Measurements from ENCODE around the gene ITPK1. TPM values are rescaled to one million over a fixed set of nuclear protein-coding genes. Genes with fewer than 3 reads are reported as not detected.

ITPK1 gene
- total and polyA plus RNA-seq, 10 of the 15 experiments (the other 5 are each of a cell fraction or from before 2014, with no cell fraction given), result 1.3 to 73.2 (median 27.0) TPM

DNA sequence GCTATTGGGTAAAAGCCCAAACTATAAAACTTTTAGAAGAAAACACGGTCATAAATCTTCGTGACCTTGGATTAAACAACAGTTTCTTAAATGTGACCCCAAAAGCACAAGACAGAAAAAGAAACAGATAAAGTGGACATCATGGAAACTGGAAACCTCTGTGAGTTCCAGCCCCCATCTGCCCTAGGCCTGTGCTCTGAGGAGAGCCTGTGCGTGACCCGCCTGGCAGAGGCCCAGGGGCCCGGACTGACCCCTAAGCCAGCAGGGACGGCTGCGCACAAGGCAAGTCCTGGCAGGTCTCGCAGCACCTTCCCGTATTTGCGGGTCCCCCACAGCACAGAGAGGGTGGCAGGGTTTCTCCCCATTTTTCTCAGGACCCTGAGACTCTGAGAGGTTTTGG is 116.8 kb downstream of the ITPK1 start:
- H3K4me2 ChIP-seq (ENCODE audit: control insufficient read depth, insufficient read depth), result no peak overlapping the region
- no peak overlapping the region for H2AFZ ChIP-seq (ENCODE audit: control insufficient read depth, low read depth, low read length)
- no peaks in the 10 kb centered on the region for H3K27me3 ChIP-seq (replicated peaks in 1 of 2; ENCODE audit: control insufficient read depth in 2 of 2, insufficient read depth in 2 of 2, low read length in 1 of 2)
- WGBS (ENCODE audit: insufficient coverage, insufficient replicate concordance, low lambda C conversion rate, missing lambda C conversion rate), result 93% methylated on average over 10 of the region's 10 CpGs
- POLR2A ChIA-PET, result no interaction called here
- H3K9ac ChIP-seq (ENCODE audit: control insufficient read depth, insufficient read depth, low read length), result no peak overlapping the region
- CTCF ChIA-PET, result interaction anchor here (0.6 kb wide), 1 partner anchor 1585 kb away, joined by 3 read pairs; no protein-coding TSS in a partner anchor
- H3K4me1 ChIP-seq (ENCODE audit: control insufficient read depth, insufficient read depth, low read length), result no peaks in the 10 kb centered on the region
- intact Hi-C loops (cut with micrococcal nuclease; ENCODE audit: unreplicated experiment) (no loop called here), in situ Hi-C loops (cut with MboI) (no loop called here)
- no peak overlapping the region for H3K27ac ChIP-seq (ENCODE audit: control insufficient read depth, insufficient read depth)
- peaks cover 2 to 12% of the 10 kb centered on the region in 2 experiments; a peak in 3 of 4 replicates for H3K36me3 ChIP-seq (ENCODE audit: control insufficient read depth in 2 of 2, insufficient read depth in 2 of 2, low read length in 1 of 2)
- H3K4me3 ChIP-seq, result no peak overlapping the region
- no peaks in the 10 kb centered on the region for H3K9me3 ChIP-seq (replicated peaks; ENCODE audit: control insufficient read depth, insufficient read depth, low read length)
- H4K20me1 ChIP-seq (ENCODE audit: control insufficient read depth, insufficient read depth), result no peaks in the 10 kb centered on the region
- FAIRE-seq, result no peak
- RAD21 ChIA-PET (ENCODE audit: unreplicated experiment), result no interaction called here
- no peak for DNase-seq (ENCODE audit: low read depth, low spot score)
- no peaks in the 10 kb centered on the region for H3K79me2 ChIP-seq (ENCODE audit: control insufficient read depth, insufficient read depth, low read length)
- SMC1A ChIA-PET (ENCODE audit: uncharacterized antibody, unreplicated experiment), result no interaction called here
- no peak for ATAC-seq
- BruUV-seq (replicated peaks), result no TSS peak
- TF ChIP-seq EED (IDR thresholded peaks at IDR 0.05; ENCODE audit: low read depth) (no peak), EGR1 (IDR thresholded peaks at IDR 0.05; ENCODE audit: borderline replicate concordance in 1 of 2, low read depth in 2 of 2, low read length in 2 of 2) (no peak), E2F8 (IDR thresholded peaks at IDR 0.05; ENCODE audit: low read depth, partially characterized antibody) (no peak), MEF2B (IDR thresholded peaks at IDR 0.05; ENCODE audit: partially characterized antibody, poor library complexity, severe bottlenecking) (no peak), NR2C1 (IDR thresholded peaks at IDR 0.05) (no peak), ATF2 (IDR thresholded peaks at IDR 0.05; ENCODE audit: low read length) (no peak), BACH1 (IDR thresholded peaks at IDR 0.05; ENCODE audit: borderline replicate concordance) (no peak), CEBPZ (IDR thresholded peaks at IDR 0.05; ENCODE audit: low read depth, low read length) (no peak), ZNF24 (IDR thresholded peaks at IDR 0.05) (no peak), EZH2 (IDR thresholded peaks at IDR 0.05; ENCODE audit: borderline replicate concordance, control insufficient read depth, low read depth, low read length) (no peak), RBBP5 (conservative IDR thresholded peaks at IDR 0.05) (no peak), SPI1 (IDR thresholded peaks at IDR 0.05; ENCODE audit: borderline replicate concordance, insufficient read depth, low read depth, low read length) (no peak), CBX3 (IDR thresholded peaks at IDR 0.05; ENCODE audit: borderline replicate concordance, low read depth) (no peak), HCFC1 (IDR thresholded peaks at IDR 0.05; ENCODE audit: low read length) (no peak)
- TF ChIP-seq, protein P1, sequence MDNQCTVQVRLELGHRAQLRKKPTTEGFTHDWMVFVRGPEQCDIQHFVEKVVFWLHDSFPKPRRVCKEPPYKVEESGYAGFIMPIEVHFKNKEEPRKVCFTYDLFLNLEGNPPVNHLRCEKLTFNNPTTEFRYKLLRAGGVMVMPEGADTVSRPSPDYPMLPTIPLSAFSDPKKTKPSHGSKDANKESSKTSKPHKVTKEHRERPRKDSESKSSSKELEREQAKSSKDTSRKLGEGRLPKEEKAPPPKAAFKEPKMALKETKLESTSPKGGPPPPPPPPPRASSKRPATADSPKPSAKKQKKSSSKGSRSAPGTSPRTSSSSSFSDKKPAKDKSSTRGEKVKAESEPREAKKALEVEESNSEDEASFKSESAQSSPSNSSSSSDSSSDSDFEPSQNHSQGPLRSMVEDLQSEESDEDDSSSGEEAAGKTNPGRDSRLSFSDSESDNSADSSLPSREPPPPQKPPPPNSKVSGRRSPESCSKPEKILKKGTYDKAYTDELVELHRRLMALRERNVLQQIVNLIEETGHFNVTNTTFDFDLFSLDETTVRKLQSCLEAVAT (IDR thresholded peaks at IDR 0.05), result no peak

Measured in GM12878 (cell line).